Lower lobe of right lung (tissue), 2 donors: Measurements from ENCODE around the gene PDE11A. TPM values are rescaled to one million over a fixed set of nuclear protein-coding genes. Genes with fewer than 3 reads are reported as not detected.
"Not testable (repeated sequence)": the region's sequence is repeated elsewhere in the genome, so short reads cannot be mapped to it uniquely, and the experiment has no call there.

Experiments used
- ATAC-seq, 2 donors: fragments of 200-7000 bp; cut with Tn5 transposase; one replicate each; pipeline ENCODE4 v1.9.1; 2020 to 2022; ENCODE audit warnings: mild to moderate bottlenecking in 2 of 2, moderate library complexity in 2 of 2
- DNase-seq: peaks from one replicate; pipeline ENCODE4 v3.0.0-alpha.2; 2020
- H3K27ac ChIP-seq: fragments of 200-600 bp; one replicate; pipeline ENCODE4 v1.8.0; 2022
- H3K27me3 ChIP-seq: fragments of 200-600 bp; one replicate; pipeline ENCODE4 v1.8.0; 2022; ENCODE audit warnings: low read depth
- H3K36me3 ChIP-seq: fragments of 200-600 bp; one replicate; pipeline ENCODE4 v1.8.0; 2022; ENCODE audit warnings: mild to moderate bottlenecking
- H3K4me1 ChIP-seq: fragments of 200-600 bp; one replicate; pipeline ENCODE4 v1.8.0; 2022
- H3K4me3 ChIP-seq: fragments of 200-600 bp; one replicate; pipeline ENCODE4 v1.8.0; 2022; ENCODE audit warnings: mild to moderate bottlenecking
- H3K9me3 ChIP-seq: fragments of 200-600 bp; one replicate; pipeline ENCODE4 v1.8.0; 2022
- CTCF ChIP-seq: fragments of 200-600 bp; IDR thresholded peaks from one replicate; pipeline ENCODE4 v1.8.0; 2022; ENCODE audit warnings: antibody characterized with exemption, mild to moderate bottlenecking
- intact Hi-C: fragments of 100-400 bp; cut with DNase I; formaldehyde crosslinking; loops from one replicate; pipeline ENCODE4 v1.11.0; 2022
- total RNA-seq: library from RNA; stranded (reverse); fragmentation: NEBNext Ultra II Directional; extraction: Animal tissue kit (Norgen Biotek cat#: 25700); gene quantifications from one replicate; pipeline ENCODE4 v1.2.1, GENCODE V29; 2021
- donor health status: DM: no; HTN: yes; CAD: no; lungs with severe emphysema.

The PDE11A gene
- total RNA-seq, 1 donor from 2014 or later = 0.27 TPM

- TF ChIP-seq CTCF = no peak
- H3K36me3 ChIP-seq = no peaks in the 10 kb centered on the region
- no peak overlapping the region for H3K4me3 ChIP-seq
- H3K9me3 ChIP-seq = no peaks in the 10 kb centered on the region
- ATAC-seq = no peak
- H3K27ac ChIP-seq = no peak overlapping the region
- H3K4me1 ChIP-seq = no peaks in the 10 kb centered on the region
- no peak for DNase-seq
- intact Hi-C loops = no loop called here
- no peaks in the 10 kb centered on the region for H3K27me3 ChIP-seq
Measured at GRCh38 chr2:178084273-178084672, 11.7 kb upstream of the PDE11A start.

GRCh38 chr2:178082408-178083045 lies 9.9 kb upstream of the PDE11A start:
- Histone ChIP-seq H3K9me3 (no peaks in the 10 kb centered on the region), H3K27ac (no peak overlapping the region), H3K27me3 (no peaks in the 10 kb centered on the region), H3K36me3 (no peaks in the 10 kb centered on the region), H3K4me1 (no peaks in the 10 kb centered on the region), H3K4me3 (no peak overlapping the region)
- ATAC-seq = no peak
- no peak for DNase-seq
- intact Hi-C loops = no loop called here
- no peak for TF ChIP-seq CTCF

DNA sequence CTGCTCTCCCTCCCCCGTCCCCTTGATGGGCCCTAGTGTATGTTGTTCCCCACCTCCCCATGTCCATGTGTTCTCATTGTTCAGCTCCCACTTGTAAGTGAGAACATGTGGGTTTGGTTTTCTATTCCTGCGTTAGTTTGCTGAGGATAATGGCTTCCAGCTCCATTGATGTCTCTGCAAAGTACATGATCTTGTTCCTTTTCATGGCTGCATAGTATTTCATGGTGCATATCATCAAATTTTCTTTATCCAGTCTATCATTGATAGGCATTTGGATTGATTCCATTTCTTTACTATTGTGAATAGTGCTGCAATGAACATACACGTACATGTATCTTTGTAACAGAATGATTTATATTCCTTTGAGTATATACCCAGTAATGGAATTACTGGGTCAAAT lies 6.7 kb upstream of the PDE11A start:
- H3K9me3 ChIP-seq, ATAC-seq, intact Hi-C loops, H3K27ac ChIP-seq, DNase-seq, H3K27me3 ChIP-seq, H3K4me1 ChIP-seq, H3K4me3 ChIP-seq, H3K36me3 ChIP-seq: not testable (repeated sequence)

GRCh38 chr2:178076130-178076529 lies 3.6 kb upstream of the PDE11A start:
- peaks cover 13% of the 10 kb centered on the region for H3K4me1 ChIP-seq
- DNase-seq (no peak), ATAC-seq (no peak)
- no peak for TF ChIP-seq CTCF
- no peaks in the 10 kb centered on the region for H3K9me3 ChIP-seq
- no peak overlapping the region for H3K27ac ChIP-seq
- H3K36me3 ChIP-seq = no peaks in the 10 kb centered on the region
- no peak overlapping the region for H3K4me3 ChIP-seq
- intact Hi-C loops = no loop called here
- H3K27me3 ChIP-seq = peaks cover 24% of the 10 kb centered on the region

DNA sequence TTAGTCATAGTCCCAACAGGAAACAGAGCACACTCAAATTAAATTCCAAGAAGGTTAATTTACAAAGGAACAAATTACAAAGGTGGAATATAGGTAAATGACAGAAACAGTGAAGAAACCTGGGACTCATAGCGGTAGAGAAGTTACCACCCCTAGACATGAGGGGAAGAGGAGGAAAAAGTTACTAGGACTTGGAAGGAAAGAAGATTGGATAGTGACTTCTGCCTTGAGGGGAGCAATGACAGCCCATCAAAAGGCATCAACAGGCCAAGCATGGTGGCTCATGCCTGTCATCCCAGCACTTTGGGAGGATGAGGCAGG lies 2.4 kb upstream of the PDE11A start:
- Histone ChIP-seq H3K4me1 (peaks cover 13% of the 10 kb centered on the region), H3K36me3 (no peaks in the 10 kb centered on the region), H3K27me3 (peaks cover 24% of the 10 kb centered on the region), H3K9me3 (no peaks in the 10 kb centered on the region), H3K4me3 (no peak overlapping the region), H3K27ac (no peak overlapping the region)
- TF ChIP-seq CTCF = no peak
- ATAC-seq (no peak), DNase-seq (no peak)
- intact Hi-C loops = no loop called here

DNA sequence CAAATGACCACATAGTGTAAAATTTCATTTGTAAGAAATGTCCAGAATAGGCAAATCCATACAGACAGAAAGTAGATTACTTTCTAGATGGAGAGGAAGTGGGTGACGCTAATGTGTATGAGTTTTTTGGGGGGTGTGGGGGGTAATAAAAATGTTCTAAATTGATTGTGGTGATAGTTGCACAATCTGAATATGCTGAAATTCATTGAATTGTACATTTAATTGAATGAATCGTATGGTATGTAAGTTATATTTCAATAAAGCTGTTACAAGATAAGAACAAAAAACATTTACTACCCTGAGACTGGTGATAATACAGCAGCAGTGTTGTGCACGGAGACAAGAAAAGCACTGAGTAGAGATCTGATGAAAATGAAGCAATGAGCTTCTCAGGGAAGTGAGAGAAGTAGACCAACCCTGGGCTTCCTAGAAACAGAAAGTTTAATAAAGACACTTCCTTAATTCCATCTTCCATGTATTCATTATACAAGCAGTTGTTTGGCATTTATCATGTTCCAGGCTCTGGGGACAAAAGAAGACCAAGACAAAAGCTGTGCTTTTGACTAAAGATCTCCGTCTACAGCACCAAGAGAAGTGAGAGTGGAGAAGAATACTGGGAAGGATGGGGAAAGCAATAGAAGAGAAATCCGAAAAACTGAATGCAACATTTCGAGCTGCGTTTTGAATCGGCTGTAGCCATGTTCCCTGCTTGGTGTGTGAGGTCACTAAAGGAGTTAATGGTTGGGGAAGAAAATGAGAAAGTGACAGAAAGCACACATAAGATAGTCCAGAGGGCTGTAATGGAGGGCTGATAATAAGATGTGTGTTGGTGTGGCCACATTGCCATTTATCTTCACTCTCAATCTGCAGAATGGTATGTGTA lies 1.8 kb upstream of the PDE11A start:
- DNase-seq = no peak

More for the DNA sequence above, 1.8 kb upstream of the PDE11A start:
- TF ChIP-seq CTCF = no peak
- intact Hi-C loops = no loop called here
- Histone ChIP-seq H3K4me3 (no peak overlapping the region), H3K27me3 (peaks cover 24% of the 10 kb centered on the region), H3K27ac (no peak overlapping the region), H3K4me1 (peaks cover 13% of the 10 kb centered on the region), H3K36me3 (no peaks in the 10 kb centered on the region), H3K9me3 (no peaks in the 10 kb centered on the region)
- ATAC-seq = no peak
